ENCODE measurements around the gene KCNQ1OT1.

KCNQ1OT1 gene

GRCh38 chr11:2590965-2591754 is 108.6 kb downstream of the KCNQ1OT1 start:
- no peak for DNase-seq

DNA sequence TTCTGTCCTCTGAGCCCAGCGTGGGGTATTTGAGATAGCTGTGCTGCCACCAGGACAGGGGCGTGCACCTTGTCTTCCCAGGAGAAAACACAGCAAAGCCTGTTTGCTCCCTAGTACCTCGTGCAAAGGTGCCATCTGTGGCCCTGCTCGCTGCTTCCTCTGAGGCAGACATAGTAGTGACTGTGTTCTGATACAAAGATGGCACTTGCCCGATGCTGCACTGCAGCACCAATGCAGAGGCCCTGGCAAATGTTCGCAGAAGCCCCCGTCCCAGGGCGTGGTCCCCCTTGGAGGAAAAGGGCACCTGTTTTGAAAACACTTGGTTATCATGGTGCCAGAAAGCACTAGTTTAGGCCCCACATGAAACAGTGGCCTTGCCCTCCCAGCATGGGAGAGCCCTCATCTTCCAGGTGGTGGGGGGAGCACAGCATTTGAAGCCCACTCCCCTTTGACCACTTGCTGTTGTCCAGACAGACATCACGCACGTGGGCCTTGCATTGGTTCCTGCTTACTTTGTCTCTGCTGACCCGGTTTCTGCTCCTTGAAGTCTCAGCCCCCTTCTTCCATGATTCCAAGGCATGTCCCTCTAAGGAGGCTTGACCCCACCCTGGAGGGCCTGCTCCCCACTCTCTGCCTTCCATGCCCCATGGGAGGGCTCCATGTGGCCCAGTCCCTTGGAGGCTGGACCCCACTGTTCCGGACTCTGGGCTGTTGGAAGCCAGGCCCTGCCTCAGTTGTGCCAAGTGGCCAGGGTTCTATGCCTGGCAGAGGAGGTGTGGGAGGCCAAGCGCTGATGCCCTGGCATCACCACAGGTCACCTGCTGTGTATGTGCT is 109.4 kb downstream of the KCNQ1OT1 start:
- no peak for DNase-seq

DNA sequence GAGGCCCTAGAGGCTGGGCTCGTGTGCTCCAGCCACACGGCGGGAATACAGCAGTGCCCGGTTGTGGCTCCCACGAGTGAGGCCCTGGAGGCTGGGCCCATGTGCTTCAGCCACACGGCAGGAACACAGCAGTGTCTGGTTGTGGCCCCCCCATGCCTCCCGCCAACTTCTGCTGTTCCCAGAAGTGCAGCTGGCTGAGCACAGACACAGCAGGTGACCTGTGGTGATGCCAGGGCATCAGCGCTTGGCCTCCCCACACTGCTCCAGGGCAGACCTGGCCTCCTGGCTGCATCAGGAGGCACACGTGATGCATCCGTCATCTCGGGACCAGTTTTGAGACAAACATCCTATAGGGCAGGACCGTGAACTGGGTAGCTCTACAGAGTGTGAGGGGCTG is 110.3 kb downstream of the KCNQ1OT1 start:
- DNase-seq = no peak

GRCh38 chr11:2588809-2589537 is 110.8 kb downstream of the KCNQ1OT1 start:
- no peak for DNase-seq

DNA sequence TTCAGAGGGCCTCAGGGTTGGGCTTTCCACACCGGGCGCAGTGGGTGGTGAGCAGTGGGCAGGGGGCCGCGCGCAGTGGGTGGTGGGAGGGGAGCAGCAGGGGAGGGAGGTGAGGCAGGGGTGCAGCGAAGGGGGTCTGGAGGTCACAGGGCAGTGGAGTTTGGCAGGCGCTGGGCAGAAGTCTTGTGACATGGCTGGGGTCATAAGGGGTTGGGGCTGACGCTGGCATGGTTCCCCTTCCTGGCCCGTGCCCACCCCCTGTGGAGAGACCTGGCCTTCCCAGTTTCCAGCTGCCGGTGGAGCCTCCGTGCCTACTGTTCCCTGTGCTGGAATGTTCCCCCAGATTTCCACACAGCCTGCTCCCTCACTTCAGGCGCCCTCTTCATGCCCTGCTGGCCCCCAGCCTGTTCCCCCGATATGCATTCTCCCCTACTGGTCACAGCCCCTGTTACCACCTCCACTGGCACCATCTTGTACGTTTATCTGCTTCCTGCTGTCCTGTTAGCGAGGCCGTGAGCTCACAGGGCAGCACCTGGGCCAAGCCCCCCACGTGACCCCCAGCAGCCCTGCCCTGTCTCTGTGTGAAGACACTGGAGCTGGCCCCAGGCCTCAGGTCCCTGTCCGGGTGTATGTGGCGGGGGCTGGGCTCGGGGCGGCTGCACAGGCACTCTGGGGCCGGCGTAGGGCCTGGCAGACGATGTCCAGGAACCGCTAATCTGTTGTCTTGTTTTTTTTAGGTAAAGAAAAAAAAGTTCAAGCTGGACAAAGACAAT is 111.6 kb downstream of the KCNQ1OT1 start:
- DNase-seq = no peak

DNA sequence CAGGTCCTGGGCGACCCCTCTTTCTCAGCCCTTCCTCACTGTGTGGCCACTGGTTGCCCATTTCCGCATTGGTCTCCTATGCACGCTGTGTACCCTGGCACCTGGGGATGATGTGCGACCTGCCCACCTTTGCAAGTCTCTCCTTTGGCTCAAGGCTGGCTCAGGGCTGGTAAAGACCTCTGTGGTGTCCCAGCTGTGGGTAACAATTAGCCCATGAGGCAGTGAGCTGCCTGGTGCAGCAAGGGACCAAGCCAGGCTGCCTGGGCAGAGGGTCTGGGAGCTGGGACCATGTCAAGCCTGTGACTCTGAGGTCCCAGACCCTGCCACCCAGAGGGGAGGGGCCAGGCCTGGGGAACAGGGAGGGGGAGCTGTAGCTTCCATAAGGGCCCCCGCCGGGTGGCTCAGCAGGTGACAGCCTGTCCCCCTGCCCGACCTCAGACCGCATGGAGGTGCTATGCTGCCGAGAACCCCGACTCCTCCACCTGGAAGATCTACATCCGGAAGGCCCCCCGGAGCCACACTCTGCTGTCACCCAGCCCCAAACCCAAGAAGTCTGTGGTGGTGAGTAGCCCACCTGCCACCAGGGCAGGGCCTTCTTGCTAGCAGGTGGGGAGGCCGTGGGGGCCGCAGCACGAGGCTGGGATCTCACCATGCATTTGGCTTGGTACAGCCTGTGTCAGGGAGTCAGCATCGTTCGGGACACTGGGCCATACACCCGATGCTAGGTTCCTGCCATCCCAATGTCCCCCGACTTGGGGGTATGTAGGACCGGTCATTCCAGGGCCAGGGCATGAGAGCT is 112.5 kb downstream of the KCNQ1OT1 start:
- no peak for DNase-seq

GRCh38 chr11:2586793-2587131 is 113.0 kb downstream of the KCNQ1OT1 start:
- DNase-seq = no peak

DNA sequence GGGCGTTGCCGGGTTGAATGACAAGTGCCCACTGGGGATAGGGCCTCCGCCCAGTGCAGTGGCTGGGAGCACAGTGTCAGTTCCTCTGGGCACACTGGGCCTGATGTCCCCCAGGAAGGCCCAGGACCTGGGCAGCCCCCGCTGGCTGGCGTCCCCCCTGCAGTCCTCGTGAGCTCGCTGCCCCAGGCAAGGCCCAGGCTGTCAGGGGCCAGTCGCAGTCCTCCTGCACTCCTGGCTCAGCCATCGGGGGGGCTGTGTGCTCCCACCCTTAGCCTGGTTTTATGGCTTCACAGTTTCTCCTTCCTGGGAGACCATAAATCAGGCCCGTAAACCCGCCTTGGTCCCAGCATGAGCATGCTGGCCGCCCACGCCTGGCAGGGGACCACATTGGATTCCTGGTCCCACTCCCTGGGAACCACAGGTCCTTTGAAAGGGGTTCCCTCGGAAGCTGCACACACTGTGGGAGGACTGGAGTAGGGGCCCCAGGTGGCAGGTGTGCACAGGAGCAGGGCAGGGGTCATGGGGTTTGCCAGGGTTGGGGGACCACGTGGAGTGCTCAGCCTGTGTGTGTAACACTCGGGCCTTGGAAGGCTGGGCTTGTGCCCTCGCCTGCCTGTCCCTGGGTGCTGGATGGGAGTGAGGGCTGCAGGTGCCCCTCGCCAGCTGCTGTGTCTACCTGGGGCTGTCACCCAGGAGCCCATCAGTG is 113.6 kb downstream of the KCNQ1OT1 start:
- no peak for DNase-seq

GRCh38 chr11:2585566-2586086 is 114.2 kb downstream of the KCNQ1OT1 start:
- no peak for DNase-seq

DNA sequence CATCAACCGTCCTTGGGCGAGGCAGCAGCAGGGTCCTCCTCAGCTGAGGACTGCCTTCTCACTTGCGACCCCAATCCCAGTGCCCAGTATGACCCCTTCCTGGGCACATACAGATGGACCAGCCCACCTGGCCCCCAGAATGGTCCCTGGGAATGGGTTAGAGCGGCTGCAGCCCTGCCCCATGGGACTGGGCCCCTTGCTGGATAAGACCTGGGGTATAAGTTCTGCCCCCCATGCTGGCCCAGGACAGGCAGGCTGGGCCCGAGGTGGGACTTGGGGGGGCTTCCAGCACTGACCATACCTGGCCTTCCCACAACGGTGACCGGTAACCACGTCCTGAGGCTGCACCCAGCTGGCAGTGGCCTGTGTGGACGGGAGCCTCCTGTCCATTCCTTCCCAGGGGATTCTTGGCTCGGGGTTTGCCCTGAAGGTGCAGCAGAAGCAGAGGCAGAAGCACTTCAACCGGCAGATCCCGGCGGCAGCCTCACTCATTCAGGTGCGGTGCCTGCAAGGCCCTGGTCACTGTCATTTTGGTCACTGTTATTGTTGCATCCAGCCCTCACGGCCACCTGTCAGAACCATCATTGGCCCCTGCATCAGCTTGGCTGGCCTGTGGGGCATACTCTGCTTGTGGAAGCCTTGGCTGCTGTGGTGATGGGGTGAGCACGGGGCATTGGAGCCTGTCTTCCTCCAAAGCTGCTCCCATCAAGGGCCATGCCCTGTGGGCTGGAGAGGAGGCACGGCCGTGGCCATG is 114.8 kb downstream of the KCNQ1OT1 start:
- no peak for DNase-seq

DNA sequence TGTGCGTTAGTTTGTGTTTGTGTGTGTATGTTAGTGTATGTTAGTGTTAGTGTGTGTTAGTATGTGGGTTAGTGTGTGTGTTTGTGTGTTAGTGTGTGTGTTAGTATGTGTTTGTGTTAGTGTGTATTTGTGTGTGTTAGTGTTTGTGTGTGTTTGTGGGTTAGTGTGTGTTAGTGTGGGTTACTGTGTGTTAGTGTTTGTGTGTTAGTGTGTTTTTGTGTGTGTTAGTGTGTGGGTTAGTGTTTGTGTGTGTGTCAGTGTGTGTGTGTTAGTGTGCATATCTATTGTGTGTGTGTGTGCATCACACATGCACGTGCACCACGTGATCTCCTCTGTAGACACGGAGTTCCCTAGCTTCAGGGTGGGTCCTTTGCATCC is 115.4 kb downstream of the KCNQ1OT1 start:
- no peak for DNase-seq

GRCh38 chr11:2583605-2583958 is 116.2 kb downstream of the KCNQ1OT1 start:
- no peak for DNase-seq

DNA sequence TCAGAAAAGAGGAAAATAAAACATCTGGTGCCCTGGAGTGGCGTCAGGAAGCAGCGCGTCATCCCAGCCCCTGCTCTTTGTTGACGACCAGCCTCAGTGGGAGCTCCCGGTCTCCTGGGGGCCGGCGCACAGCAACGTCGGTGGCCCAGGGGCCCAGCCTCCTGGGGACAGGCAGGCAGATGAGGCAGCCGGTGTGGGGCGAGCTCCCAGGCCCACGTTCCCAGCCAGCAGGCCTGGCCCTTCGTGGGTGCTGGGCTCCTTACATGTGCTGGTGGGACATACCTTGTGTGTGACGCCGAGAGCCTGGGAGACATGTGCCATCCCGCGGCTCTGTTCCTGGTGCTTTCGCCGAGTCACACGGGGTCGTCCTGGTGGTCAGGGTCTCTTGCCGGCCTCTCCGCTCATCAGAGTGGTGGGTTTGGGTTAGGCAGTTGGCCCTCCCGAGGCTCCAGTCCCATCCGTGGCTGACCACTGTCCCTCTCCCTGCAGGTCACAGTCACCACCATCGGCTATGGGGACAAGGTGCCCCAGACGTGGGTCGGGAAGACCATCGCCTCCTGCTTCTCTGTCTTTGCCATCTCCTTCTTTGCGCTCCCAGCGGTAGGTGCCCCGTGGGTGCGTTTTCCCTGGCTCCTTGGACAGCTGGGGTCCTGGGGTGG is 116.7 kb downstream of the KCNQ1OT1 start:
- DNase-seq = no peak

GRCh38 chr11:2582351-2582945 is 117.3 kb downstream of the KCNQ1OT1 start:
- DNase-seq = no peak

DNA sequence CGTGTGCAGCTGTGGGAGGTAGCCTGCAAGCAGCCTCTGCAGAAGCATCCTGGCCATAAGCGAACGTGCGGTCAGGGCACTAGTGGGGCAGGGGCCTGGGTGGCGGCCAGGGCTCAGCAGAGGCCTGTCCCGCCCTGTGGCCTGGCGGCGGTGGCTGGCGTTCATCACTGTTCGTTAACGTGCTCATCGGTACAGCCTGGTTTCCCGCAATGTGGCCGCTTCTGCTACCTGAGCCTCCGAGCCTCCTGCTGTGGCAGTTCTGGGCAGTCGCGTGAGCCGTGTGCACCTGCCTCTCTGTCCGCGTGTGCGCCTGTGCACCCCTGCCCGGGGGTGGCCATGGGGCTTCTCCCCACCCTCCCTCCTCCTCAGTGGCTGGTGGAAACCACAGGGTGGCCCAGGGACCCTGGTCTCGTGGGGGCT is 117.9 kb downstream of the KCNQ1OT1 start:
- no peak for DNase-seq

GRCh38 chr11:2581151-2581930 is 118.5 kb downstream of the KCNQ1OT1 start:
- DNase-seq = no peak

- no peak for DNase-seq
Measured at GRCh38 chr11:2580571-2581001, 119.2 kb downstream of the KCNQ1OT1 start.

- no peak for DNase-seq
Measured at GRCh38 chr11:2580061-2580421, 119.8 kb downstream of the KCNQ1OT1 start.
